ENCODE data around the gene SEH1L. TPM values are rescaled to one million over a fixed set of nuclear protein-coding genes. Genes with fewer than 3 reads are reported as not detected.
A peak's percentile ranks its signal among the peaks of the same experiment; 100 is the strongest.

The SEH1L gene
- total and polyA plus RNA-seq, 10 of the 15 experiments (the other 5 are each of a cell fraction or from before 2014, with no cell fraction given) = 27.5 to 109 (median 52.8) TPM

GRCh38 chr18:13019301-13019700, 71.5 kb downstream of the SEH1L start (continued):
- TF ChIP-seq SMARCA5 (IDR thresholded peaks at IDR 0.05) (no peak), TCF7 (IDR thresholded peaks at IDR 0.05; ENCODE audit: borderline replicate concordance) (0 out of 2 replicates have a peak, but pooled peaks have one; percentile 24), FOXM1 (IDR thresholded peaks at IDR 0.05; ENCODE audit: low read depth, low read length) (peak; percentile 61; the same call in 1 of the 2 replicates), ZBED1 (IDR thresholded peaks at IDR 0.05; ENCODE audit: borderline replicate concordance) (no peak), BRCA1 (IDR thresholded peaks at IDR 0.05; ENCODE audit: low read depth, low read length) (no peak), SREBF1 (IDR thresholded peaks at IDR 0.05; ENCODE audit: low read length) (0 out of 2 replicates have a peak, but pooled peaks have one; percentile 30), ZNF592 (IDR thresholded peaks at IDR 0.05) (no peak), RCOR1 (conservative IDR thresholded peaks at IDR 0.05; ENCODE audit: low read depth, low read length) (no peak), SIX5 (IDR thresholded peaks at IDR 0.05; ENCODE audit: low read depth, low read length, severe bottlenecking) (no peak), POLR2AphosphoS2 (IDR thresholded peaks at IDR 0.05; ENCODE audit: low read depth, low read length) (no peak), KAT2A (conservative IDR thresholded peaks at IDR 0.05; ENCODE audit: control insufficient read depth, low read depth, low read length) (no peak), HCFC1 (IDR thresholded peaks at IDR 0.05; ENCODE audit: low read length) (no peak), KDM1A (IDR thresholded peaks at IDR 0.05; ENCODE audit: borderline replicate concordance) (no peak), SMAD1 (IDR thresholded peaks at IDR 0.05; ENCODE audit: low read depth, partially characterized antibody) (no peak), CBFB (IDR thresholded peaks at IDR 0.05; ENCODE audit: low read depth) (no peak), POLR2A (IDR thresholded peaks at IDR 0.05; ENCODE audit: low read depth, low read length) (no peak), MXI1 (IDR thresholded peaks at IDR 0.05; ENCODE audit: low read depth, low read length) (no peak), NKRF (conservative IDR thresholded peaks at IDR 0.05) (no peak), RUNX3 (IDR thresholded peaks at IDR 0.05; ENCODE audit: low read length) (peak; percentile 71), BMI1 (IDR thresholded peaks at IDR 0.05; ENCODE audit: borderline replicate concordance) (no peak), SMAD5 (IDR thresholded peaks at IDR 0.05; ENCODE audit: low read depth) (no peak), YBX1 (IDR thresholded peaks at IDR 0.05) (no peak), PBX3 (IDR thresholded peaks at IDR 0.05; ENCODE audit: insufficient replicate concordance, low read depth, low read length) (no peak), JUND (IDR thresholded peaks at IDR 0.05; ENCODE audit: low read depth, low read length) (peak; percentile 67; the same call in 1 of the 2 replicates), NR2F1 (conservative IDR thresholded peaks at IDR 0.05) (0 out of 2 replicates have a peak, but pooled peaks have one; percentile 17)
- TF ChIP-seq, protein P1, sequence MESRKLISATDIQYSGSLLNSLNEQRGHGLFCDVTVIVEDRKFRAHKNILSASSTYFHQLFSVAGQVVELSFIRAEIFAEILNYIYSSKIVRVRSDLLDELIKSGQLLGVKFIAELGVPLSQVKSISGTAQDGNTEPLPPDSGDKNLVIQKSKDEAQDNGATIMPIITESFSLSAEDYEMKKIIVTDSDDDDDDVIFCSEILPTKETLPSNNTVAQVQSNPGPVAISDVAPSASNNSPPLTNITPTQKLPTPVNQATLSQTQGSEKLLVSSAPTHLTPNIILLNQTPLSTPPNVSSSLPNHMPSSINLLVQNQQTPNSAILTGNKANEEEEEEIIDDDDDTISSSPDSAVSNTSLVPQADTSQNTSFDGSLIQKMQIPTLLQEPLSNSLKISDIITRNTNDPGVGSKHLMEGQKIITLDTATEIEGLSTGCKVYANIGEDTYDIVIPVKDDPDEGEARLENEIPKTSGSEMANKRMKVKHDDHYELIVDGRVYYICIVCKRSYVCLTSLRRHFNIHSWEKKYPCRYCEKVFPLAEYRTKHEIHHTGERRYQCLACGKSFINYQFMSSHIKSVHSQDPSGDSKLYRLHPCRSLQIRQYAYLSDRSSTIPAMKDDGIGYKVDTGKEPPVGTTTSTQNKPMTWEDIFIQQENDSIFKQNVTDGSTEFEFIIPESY (IDR thresholded peaks at IDR 0.05) = no peak
